ENCODE results near the gene ARHGAP18. TPM values are rescaled to one million over a fixed set of nuclear protein-coding genes. Genes with fewer than 3 reads are reported as not detected.

Gene ARHGAP18
- total RNA-seq, 1 experiment from 2014 or later: 2.4 TPM

DNA sequence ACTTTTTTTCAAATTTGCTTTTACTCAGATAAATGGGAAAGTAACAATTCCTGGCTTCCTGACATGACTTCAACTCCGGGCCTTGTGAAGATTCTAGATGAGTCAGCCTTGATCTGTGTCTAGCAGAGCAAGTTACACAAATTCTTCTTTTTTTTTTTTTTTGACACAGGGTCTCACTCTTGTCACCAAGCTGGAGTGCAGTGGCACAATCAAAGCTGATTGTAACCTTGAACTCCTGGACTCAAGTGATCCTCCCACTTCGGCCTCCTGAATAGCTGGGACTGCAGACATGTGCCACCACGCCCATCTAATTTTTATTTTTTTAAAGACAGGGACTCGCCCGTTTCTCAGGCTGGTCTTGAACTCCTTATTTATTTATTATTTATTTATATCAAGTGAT, 7.3 kb upstream of the ARHGAP18 start:
- Histone ChIP-seq H3K18ac (ENCODE audit: insufficient read length, low read depth, low read length) (no peak overlapping the region), H3K79me1 (ENCODE audit: insufficient read depth, low read depth, low read length, poor library complexity, severe bottlenecking) (no peaks in the 10 kb centered on the region), H2BK15ac (ENCODE audit: low read depth, low read length) (no peak overlapping the region), H2AFZ (ENCODE audit: low read length) (no peak overlapping the region), H4K20me1 (ENCODE audit: control insufficient read depth, insufficient read depth, insufficient read length) (no peaks in the 10 kb centered on the region), H3K9ac (ENCODE audit: extremely low read depth, insufficient read length, low read length) (no peak overlapping the region), H3K4ac (ENCODE audit: low read depth, low read length) (no peak overlapping the region), H4K8ac (replicated peaks; ENCODE audit: insufficient read length, low read depth, low read length) (no peak overlapping the region), H3K23me2 (ENCODE audit: insufficient read length, low read depth, low read length, poor library complexity, severe bottlenecking) (no peaks in the 10 kb centered on the region), H3K56ac (ENCODE audit: insufficient read length, low read depth, low read length) (no peak overlapping the region), H4K5ac (ENCODE audit: insufficient read length, low read depth, low read length) (no peak overlapping the region), H2BK20ac (ENCODE audit: low read depth, low read length, poor library complexity, severe bottlenecking) (no peak overlapping the region), H3K23ac (ENCODE audit: insufficient read length, low read depth, low read length) (no peak overlapping the region), H3K4me2 (ENCODE audit: insufficient read depth, insufficient read length, low read length) (no peak overlapping the region), H3K9me3 (ENCODE audit: control insufficient read depth, low read depth, low read length) (no peaks in the 10 kb centered on the region), H2BK12ac (ENCODE audit: insufficient read length, low read depth, low read length) (no peak overlapping the region), H3T11ph (ENCODE audit: low read length) (no peak overlapping the region), H3K79me2 (ENCODE audit: insufficient read depth, low read length) (no peaks in the 10 kb centered on the region), H2BK120ac (ENCODE audit: low read depth, low read length, poor library complexity, severe bottlenecking) (no peak overlapping the region), H3K14ac (ENCODE audit: insufficient read depth, low read length) (no peak overlapping the region), H2AK5ac (ENCODE audit: insufficient read length, low read length) (no peak overlapping the region), H3K4me1 (ENCODE audit: insufficient read depth, low read length) (no peaks in the 10 kb centered on the region), H3K27me3 (ENCODE audit: insufficient read depth, low read length) (no peaks in the 10 kb centered on the region), H4K91ac (ENCODE audit: insufficient read length, low read depth, low read length) (no peak overlapping the region), H3K27ac (ENCODE audit: insufficient read length, low read depth, low read length) (no peak overlapping the region), H2BK5ac (ENCODE audit: insufficient read length, low read length) (no peak overlapping the region)
- Mint-ChIP-seq H3K36me3 (ENCODE audit: insufficient read depth in 1 of 3, low read depth in 3 of 3) (no peaks in the 10 kb centered on the region), H3K4me1 (no peaks in the 10 kb centered on the region), H3K27ac (0 out of 7 replicates have a peak overlapping the region, but pooled peaks of 1 of the 3 experiments have one; percentile 36), H3K27me3 (ENCODE audit: low read depth) (no peaks in the 10 kb centered on the region), H3K4me3 (no peak overlapping the region), H3K9me3 (no peaks in the 10 kb centered on the region; a peak in 1 of 5 replicates)
- TF ChIP-seq CTCF (conservative IDR thresholded peaks at IDR 0.05): no peak
- DNase-seq: no peak
- WGBS (ENCODE audit: extremely low coverage, insufficient read length, low lambda C conversion rate): no CpG with 5 or more reads among the region's 5 CpGs
